HFF-Myc (cell line): ENCODE measurements around the gene ABLIM3.

ENCODE experiments used
- DNase-seq: peaks from one replicate; pipeline ENCODE4 v3.0.0-alpha.2; 2011; ENCODE audit warnings: low read depth; ENCODE audit errors: extremely low read depth
- H3K4me3 ChIP-seq: replicated peaks from 2 replicates; pipeline ENCODE4 v1.5.1; 2011; ENCODE audit warnings: low read depth, mild to moderate bottlenecking, control low read depth, low read length
- CTCF ChIP-seq: IDR thresholded peaks from 2 replicates; pipeline ENCODE4 v1.5.1; 2012; ENCODE audit warnings: mild to moderate bottlenecking, low read depth, low read length, control low read depth; ENCODE audit errors: missing control alignments

The ABLIM3 gene

DNA sequence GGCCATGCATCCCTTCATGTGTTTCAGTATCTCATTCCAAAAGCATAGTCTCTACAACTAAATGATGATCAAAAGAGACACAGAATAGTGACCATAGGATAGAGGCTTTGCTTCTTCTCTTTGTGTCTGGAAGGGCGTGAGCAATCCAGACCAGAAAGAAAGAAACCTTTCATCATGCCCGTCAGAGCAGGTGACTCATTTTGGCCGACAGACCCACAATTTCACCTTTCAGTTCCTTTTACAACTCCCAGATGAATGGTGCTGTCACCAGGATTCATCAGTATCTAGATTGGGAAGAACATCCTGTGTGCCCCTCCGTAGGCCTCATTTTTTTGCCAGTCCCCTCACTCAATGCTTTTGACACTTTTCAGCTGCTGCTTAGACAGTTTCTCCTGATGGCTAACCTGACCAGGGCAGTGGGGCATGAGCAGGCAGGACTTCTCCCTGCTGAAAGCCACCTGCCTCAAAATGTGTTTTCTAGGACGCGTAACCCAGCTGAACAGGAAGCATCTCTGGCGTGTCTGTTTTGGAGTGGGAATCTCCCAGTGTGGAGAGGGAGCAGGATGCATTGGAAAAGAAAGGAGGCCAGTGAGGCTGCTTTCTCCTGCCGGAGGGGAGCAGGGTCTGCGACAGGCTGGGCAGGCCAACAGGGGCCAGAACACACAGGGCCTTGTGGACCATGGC is 21.2 kb downstream of the ABLIM3 start:
- no peak overlapping the region for H3K4me3 ChIP-seq
- no peak for TF ChIP-seq CTCF
- DNase-seq = no peak

- no peak for TF ChIP-seq CTCF
- DNase-seq = no peak
- H3K4me3 ChIP-seq = no peak overlapping the region
Observed at GRCh38 chr5:149164731-149165130, 23.4 kb downstream of the ABLIM3 start.

GRCh38 chr5:149166128-149166527 is 24.8 kb downstream of the ABLIM3 start:
- no peak overlapping the region for H3K4me3 ChIP-seq
- no peak for DNase-seq
- TF ChIP-seq CTCF = no peak

DNA sequence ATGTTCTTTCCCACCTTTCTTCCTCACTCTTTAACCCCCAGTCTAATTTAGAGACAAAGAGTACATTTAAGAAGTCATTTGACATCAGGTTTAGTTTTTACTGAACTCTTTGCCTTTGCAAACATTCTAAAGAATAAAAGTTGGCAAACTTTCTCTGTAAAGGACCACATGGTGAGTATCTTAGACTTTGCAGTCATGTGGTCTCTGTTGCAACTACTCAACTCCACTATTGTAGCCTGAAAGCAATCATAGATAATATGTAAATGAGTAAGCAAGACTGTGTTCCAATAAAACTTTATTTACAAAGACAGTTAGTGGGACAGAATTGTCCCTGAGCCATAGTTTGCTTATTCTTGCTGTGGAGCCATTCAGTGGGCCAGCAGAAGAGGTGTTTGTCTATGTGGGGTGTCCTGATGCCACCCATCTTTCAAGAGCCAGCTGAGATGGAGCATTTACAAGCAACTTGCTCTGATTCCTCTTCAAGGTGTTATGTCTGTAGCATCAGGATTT is 25.4 kb downstream of the ABLIM3 start:
- DNase-seq = no peak
- H3K4me3 ChIP-seq = no peak overlapping the region
- no peak for TF ChIP-seq CTCF

- no peak overlapping the region for H3K4me3 ChIP-seq
- no peak for DNase-seq
- TF ChIP-seq CTCF = no peak
Observed at GRCh38 chr5:149168276-149168906, 27.1 kb downstream of the ABLIM3 start.

DNA sequence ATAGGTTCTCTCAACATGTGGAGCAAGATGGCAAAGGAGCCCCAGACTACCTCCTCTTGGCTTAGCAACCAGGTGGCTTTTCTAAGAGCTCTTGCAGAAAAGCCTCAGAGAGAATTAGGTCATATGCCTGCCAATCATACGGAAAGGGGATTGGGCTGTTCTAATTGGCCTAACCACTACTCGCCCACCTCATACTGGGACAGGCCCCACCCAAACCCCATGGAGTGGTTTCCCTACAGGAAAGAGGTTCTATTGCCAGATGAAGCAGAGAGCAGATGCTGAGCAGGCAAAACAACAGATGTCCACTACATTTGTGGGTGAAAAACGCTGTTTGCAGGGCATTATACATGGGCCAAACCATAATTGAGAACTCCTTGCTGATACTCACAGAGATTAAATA is 29.0 kb downstream of the ABLIM3 start:
- H3K4me3 ChIP-seq = no peak overlapping the region
- no peak for DNase-seq
- no peak for TF ChIP-seq CTCF
